ENCODE measurements around the gene CARD10.

The CARD10 gene

DNA sequence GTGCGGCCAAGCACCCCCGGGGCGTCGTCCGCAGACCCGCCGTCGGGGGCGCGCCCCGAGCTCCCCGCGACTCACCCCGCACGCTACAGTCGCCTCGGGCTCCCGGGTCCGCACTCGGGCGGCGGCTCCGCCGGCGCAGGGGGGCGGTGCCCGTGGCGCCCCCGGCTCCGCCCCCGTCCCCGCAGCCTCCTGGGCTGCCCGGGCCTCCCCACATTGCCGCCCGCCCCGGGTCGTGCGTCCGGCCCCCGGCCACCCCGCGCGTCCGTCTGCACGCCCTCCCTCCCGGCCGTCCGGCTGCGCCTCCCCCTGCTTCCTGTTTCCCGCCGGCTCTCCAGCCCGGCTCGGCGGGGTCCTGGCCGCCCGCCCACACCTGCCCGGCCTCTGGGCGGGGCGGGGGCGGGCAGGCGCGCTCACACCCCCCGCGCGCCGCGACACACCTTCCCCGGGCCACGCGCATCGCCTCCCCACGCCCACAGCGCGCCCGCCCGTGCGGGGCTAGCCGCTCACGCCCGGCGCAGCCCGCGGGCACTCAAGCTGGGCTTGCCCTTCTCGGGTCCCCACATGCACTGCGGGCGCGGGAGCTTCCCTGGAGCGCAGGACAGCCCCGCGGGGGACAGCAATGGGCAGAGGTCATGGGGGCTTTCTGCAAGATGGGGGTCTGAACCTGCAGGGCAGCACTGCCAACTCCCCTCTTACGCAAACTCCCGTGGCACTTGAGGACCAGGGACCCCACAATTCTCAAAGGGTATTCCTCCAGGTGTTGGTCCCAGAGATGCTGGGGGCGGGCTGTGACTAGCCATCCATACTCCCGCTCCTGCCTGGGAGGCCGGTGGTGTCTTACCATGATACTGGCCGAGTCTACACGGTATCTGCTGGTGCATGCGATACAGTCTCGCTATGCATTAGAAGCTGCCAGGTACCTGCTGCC, at the start of gene CARD10:
Gene CARD10, minus strand, starts transcription at position 148 of the 928 bp plus-strand sequence. CDS start 215 bp downstream, outside the sequence.
- FAIRE-seq: peak; percentile 79

GRCh38 chr22:37568448-37569008, 49.3 kb upstream of the CARD10 start:
- DNase-seq (ENCODE audit: low spot score): no peak
- peak; percentile 20 for FAIRE-seq

More for the DNA sequence above, at the start of gene CARD10:
- DNase-seq (ENCODE audit: low spot score): peak; percentile 79

- no peak for DNase-seq (ENCODE audit: low spot score)
- FAIRE-seq: no peak
Observed at GRCh38 chr22:37568012-37568411, 48.8 kb upstream of the CARD10 start.

DNA sequence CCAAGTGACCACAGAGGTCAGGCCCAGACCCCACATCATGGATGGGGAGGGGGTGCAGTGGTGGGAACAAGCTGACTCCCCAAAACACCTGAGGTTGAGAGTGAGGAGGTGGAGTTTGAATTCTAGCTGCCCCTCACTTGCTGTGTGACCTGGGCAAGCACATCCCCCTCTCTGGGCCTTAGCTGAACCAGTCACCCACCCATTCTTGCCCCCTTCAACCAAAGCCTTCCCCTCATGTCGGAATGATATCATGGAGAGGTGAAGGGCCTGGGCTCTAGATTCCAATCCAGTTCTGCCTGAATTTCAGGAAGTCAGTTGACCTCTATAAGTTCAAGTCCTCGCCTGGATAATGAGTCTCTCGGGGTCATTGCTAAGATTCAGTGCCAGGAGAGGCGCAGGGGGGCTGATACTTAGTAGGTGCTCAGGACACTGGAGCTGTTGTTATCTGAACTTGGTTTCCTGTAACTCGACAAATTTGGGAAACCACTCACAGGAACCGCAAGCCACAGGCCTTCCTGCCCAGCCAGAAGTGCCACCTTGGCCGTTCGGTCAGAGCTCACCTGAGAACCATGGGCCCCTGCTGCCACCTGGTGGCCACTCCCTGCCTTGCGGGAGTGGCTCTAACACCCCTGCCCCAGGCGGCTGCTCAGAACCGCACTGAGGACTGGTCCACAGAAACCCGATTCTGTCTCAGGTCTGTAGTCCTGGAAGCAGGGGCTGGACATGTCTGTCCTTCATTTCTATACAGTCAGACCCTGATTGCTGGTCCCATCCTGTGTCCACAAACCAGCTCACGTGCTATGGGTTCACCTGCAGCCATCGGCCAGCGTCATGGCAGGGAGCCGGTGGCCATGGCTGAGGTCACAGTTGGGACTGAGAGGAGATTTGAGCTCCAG, 47.9 kb upstream of the CARD10 start:
- peak; percentile 94 for FAIRE-seq
- peak; percentile 82 for DNase-seq (ENCODE audit: low spot score)

GRCh38 chr22:37566329-37566837, 47.2 kb upstream of the CARD10 start:
- DNase-seq (ENCODE audit: low spot score) (no peak), FAIRE-seq (peak; percentile 55)

DNA sequence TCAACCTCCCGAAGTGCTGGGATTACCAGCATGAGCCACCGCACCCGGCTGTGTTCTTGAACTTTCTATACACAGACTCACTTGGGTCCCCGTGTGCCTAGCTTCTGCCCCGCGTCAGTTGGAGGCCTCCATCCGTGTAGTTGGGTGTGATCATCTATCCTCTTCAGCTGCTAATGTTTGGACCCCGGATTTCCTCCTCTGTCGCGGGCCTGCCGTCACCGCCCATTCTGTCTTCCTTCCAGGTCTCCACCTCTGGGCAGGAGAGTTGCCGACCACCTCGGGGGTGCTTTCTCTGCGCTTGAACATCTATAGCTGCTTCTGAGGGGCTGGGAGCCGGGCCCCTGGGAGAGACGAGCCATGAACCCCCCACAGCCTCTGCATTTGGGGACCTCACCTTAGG, 46.6 kb upstream of the CARD10 start:
- no peak for DNase-seq (ENCODE audit: low spot score)
- no peak for FAIRE-seq

- FAIRE-seq (no peak), DNase-seq (ENCODE audit: low spot score) (no peak)
Observed at GRCh38 chr22:37564111-37564711, 45.0 kb upstream of the CARD10 start.

DNA sequence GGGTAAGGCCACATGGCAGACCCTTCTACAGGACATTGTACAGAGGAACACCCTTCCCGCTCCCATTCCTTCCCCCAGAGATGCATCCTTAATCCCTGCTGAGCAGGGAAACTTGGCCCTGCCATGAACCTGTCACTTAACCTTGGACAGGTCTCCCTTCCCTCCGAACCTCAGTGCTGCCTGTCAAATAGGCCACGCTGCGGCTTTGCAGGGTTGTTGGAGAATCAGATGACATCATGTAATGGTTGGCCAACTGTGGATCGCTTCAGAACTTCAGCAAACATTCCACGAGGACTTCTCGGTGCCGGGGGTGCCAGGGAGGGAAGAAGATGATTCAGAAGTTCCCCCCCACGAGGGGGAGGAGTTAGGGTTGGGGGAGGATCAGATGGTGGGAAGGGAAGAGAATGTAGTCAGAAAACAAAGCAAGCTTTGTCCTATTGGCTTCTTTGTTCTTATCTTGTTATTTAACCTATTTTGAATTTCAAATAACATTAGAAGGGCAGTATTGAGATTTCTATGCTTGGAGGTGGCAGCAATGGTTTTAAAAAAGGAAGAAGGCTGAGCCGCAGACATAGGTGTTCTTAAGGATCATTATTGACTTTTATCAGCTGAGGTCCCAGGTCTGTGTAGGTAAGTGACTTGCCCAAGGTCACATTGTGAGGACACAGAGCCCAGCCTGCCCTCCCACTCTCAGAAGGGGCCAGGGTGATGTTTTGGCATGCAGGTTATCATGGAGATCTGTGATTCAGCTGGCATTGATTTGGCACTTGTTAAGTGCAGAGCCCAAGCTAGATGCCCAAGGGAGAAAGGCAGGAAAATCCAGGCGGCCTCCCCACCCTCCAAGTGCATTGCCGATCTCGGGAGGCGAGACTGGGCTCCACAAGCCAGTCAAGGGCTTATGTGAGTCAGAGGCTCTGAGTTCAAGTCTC, 44.2 kb upstream of the CARD10 start:
- DNase-seq (ENCODE audit: low spot score) (peak; percentile 90), FAIRE-seq (peak; percentile 78)

DNA sequence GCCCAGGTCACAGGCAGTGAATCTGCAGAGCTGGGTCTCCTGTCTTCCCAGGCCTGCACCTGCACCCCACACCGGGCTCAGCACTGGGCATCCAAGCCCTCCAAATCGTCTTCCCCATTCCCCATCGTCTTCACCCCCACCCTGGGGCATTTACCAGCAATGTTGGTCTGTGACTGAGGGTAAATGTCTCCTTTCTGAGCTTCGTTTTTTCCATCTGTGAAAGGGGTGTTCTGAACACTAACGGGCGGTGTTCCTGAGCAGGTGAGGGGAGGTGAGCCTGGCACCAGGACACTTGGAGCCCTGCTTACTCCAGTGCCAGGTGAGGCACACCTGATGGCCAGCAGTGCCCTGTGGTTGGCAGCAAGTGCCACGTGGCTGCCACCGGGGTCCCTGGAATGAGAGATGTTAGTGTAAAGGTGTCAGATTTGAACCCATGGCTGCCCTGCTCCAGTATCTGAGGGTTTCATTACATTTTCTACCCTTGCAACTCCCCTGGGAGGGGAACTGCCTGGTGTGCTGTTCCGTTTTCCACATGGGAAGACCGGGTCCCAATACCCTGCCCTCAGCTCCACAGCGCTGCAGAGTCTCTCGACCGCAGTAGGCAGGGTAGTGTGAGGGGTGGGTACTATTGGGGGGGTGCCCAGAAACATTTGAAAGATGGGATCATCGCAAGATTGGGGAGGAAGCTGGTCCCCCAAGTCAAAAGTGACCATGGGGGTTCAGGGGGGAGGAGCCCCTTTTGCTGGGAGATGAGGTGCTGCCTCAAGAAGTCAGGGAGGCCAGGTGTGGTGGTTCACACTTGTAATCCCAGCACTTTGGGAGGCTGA, 43.0 kb upstream of the CARD10 start:
- FAIRE-seq (no peak), DNase-seq (ENCODE audit: low spot score) (no peak)

GRCh38 chr22:37561212-37562048, 42.2 kb upstream of the CARD10 start:
- peak; percentile 92 for DNase-seq (ENCODE audit: low spot score)
- FAIRE-seq: peak; percentile 72

DNA sequence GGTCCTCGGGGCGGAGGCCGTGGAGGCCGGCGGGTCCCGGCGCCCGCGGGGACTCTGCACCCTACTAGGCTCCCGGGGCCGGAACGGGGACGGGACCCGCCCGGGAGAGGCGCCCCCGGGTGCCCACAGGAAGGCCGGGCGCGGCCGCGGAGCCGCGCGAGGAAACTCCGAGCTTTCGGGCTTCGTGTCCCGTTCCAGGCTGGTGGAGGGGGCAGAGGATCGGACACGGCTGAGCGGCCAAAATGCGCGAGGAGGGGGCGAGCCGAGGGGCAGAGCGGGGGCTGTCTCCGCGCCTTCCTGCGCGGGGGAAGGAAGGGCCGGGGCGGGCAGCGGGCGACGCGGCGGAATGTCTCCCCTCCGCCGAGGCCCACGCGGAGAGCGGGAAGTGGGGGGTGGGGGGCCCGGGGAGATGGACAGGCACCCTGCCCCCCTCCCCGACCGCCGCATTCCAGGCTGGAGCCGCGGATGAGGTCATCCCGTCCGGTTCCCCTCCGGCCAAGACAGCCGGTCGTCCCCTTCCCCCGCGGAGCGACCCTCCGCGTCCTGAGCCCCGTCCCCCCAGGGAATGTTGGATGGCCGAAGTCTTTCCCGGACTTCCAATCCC, 41.5 kb upstream of the CARD10 start:
- no peak for FAIRE-seq
- peak; percentile 59 for DNase-seq (ENCODE audit: low spot score)

DNA sequence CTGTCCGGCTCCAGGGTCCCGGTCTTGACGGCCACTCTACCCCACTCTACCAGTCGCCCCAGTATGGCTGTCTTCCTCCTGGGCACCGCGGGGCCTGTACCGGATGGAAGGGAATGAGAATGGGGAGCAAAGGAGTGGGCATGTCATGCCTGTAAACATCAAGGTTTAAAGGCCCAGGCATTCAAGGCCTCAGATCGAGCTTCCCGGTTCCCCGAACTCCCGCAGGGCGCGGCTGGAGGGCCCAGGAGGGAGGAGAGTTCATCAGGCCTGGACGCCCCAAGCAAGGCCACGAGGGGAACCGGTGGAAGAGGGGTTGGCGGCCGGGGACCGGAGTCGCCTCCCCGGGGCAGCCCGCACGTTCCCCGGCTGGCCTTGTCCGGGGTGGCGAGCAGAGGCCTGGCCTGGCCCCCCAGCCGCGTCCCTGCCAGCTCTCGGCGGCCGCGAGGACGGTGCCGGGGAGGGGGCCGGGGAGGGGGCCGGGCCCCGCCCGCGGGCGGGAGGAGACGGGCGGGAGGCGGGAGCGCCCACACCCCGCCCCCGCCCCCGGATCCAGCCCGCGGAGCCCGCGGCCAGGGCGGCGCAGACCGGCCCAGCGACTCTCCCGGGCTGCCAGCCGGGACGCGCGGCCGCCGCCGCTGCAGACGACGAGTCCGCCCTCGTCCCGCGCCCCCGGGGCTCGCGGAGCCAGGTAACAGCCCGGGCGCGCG, 40.8 kb upstream of the CARD10 start, which contains the start of gene CDC42EP1:
Gene CDC42EP1, plus strand, starts transcription at position 580 of the 707 bp plus-strand sequence. CDS start 5,870 bp downstream, outside the sequence.
- FAIRE-seq (no peak), DNase-seq (ENCODE audit: low spot score) (peak; percentile 88)

DNA sequence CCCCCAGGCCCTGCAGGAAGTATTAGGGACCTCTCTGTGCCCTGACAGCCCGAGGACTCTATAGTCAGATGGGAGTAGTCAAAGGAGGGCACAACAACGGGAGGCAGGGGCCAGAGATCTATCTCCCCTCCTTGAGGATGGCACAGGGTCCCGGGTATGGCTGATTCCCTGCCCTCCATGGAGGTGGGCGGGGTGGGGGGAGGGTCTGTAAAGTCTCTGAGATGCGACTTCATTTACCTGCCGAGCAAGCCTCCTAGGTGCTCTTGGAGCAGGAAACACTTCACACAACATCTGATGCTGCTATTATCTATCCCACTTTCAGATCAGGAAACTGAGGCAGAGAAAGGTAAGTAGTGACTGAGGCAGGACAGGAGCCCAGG, 40.3 kb upstream of the CARD10 start:
- DNase-seq (ENCODE audit: low spot score): no peak
- no peak for FAIRE-seq

DNA sequence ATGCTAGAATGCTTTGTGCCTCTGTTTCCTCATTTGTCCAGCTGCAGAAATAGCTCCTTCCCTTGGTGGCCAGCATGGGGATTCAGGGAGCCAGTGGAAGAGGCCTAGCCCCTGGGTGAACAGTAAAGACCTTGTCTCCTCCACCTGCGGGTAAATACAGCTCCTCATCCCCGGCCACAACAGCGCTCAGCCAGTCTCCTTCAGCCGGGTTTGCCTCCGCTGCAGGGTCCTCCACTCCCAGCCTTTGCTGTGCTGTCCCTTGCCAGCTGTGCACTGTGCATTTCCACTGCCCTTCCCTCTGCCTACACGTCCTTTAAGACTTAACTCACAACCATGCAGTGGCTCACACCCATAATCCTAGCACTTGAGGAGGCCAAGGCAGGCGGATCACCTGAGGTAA, 39.6 kb upstream of the CARD10 start:
- no peak for DNase-seq (ENCODE audit: low spot score)
- no peak for FAIRE-seq

- DNase-seq (ENCODE audit: low spot score): no peak
- no peak for FAIRE-seq
Observed at GRCh38 chr22:37557321-37558001, 38.2 kb upstream of the CARD10 start.

DNA sequence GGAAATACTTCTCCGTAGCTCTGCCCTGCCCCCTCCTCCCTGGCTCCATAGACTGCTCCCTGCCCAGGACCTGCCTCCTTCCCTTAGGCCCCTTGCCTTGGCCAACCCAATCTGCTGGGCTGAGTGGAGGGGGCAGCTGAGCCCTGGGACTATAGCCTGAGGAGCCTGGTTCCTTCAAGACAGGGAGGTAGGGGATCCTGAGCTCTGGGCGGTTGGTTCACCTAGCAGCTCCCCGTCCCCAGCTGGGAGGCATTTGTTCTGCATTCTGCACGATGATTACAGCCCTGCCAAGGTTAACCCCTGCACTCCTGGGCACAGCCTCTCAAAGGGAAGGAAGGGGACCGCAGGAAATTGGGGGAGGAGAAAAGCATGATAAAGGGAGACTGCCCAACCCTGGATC, 37.5 kb upstream of the CARD10 start:
- FAIRE-seq (no peak), DNase-seq (ENCODE audit: low spot score) (no peak)
